Neural cell (in vitro differentiated cells): ENCODE data around the gene RALGPS1. TPM values are rescaled to one million over a fixed set of nuclear protein-coding genes. Genes with fewer than 3 reads are reported as not detected.

ENCODE experiments used
- H2AFZ ChIP-seq: fragments of 200-600, 300-800 bp; sonication (generic), shearing (Covaris generic); 2 replicates; pipeline ENCODE4 v1.6.0; 2014; ENCODE audit warnings: low read depth, mild to moderate bottlenecking, antibody characterized with exemption, low read length, moderate library complexity
- H3F3A ChIP-seq: fragments of 200-600 bp; shearing (Covaris generic); 2 replicates; pipeline ENCODE4 v1.6.1; 2016; ENCODE audit warnings: mild to moderate bottlenecking, moderate library complexity, mixed read lengths, antibody characterized with exemption, low read length; ENCODE audit not compliant: insufficient read depth, poor library complexity, severe bottlenecking
- H3K27ac ChIP-seq: fragments of 200-600, 300-800 bp; sonication (generic), shearing (Covaris generic); 2 replicates; pipeline ENCODE4 v1.5.1; 2014; ENCODE audit warnings: mild to moderate bottlenecking, low read length, moderate library complexity
- H3K27me3 ChIP-seq: fragments of 300-800, 200-600 bp; sonication (generic), shearing (Covaris generic); 2 replicates; pipeline ENCODE4 v1.6.0; 2014; ENCODE audit warnings: mild to moderate bottlenecking, low read depth, low read length, moderate library complexity; ENCODE audit not compliant: insufficient read depth
- H3K36me3 ChIP-seq: fragments of 300-800, 200-600 bp; sonication (generic), shearing (Covaris generic); 2 replicates; pipeline ENCODE4 v1.5.1; 2014; ENCODE audit warnings: mild to moderate bottlenecking, antibody characterized with exemption, low read length, moderate library complexity; ENCODE audit not compliant: insufficient read depth
- H3K4me2 ChIP-seq: fragments of 300-800, 200-600 bp; sonication (generic), shearing (Covaris generic); 2 replicates; pipeline ENCODE4 v1.6.0; 2014; ENCODE audit warnings: mild to moderate bottlenecking, low read length
- H3K4me3 ChIP-seq: fragments of 300-800, 200-600 bp; sonication (generic), shearing (Covaris generic); 2 replicates; pipeline ENCODE4 v1.5.1; 2014; ENCODE audit warnings: mild to moderate bottlenecking, low read length, moderate library complexity
- H3K79me2 ChIP-seq: fragments of 200-600 bp; shearing (Covaris generic); replicated peaks from 2 replicates; pipeline ENCODE4 v1.6.0; 2014; ENCODE audit warnings: mild to moderate bottlenecking, low read length, moderate library complexity; ENCODE audit not compliant: insufficient read depth
- H3K9ac ChIP-seq: fragments of 300-800, 200-600 bp; sonication (generic), shearing (Covaris generic); 2 replicates; pipeline ENCODE4 v1.6.1; 2016; ENCODE audit warnings: mild to moderate bottlenecking, low read length, mixed read lengths
- H3K9me2 ChIP-seq: fragments of 200-600 bp; shearing (Covaris generic); 2 replicates; pipeline ENCODE4 v1.6.1; 2016; ENCODE audit warnings: mild to moderate bottlenecking, low read length, mixed read lengths; ENCODE audit not compliant: insufficient read depth
- H3K9me3 ChIP-seq: fragments of 200-600, 300-800 bp; sonication (generic), shearing (Covaris generic); 2 replicates; pipeline ENCODE4 v1.6.1; 2016; ENCODE audit warnings: mild to moderate bottlenecking, mixed run types, low read length, moderate library complexity, mixed read lengths
- H4K20me1 ChIP-seq: fragments of 200-600 bp; shearing (Covaris generic); 2 replicates; pipeline ENCODE4 v1.6.1; 2016; ENCODE audit warnings: mild to moderate bottlenecking, mixed run types; ENCODE audit not compliant: insufficient read depth
- EP300 ChIP-seq: fragments of 450-650 bp; conservative IDR thresholded peaks from 2 replicates; pipeline ENCODE4 v1.6.1; 2014; ENCODE audit warnings: antibody characterized with exemption, mild to moderate bottlenecking, moderate library complexity; ENCODE audit not compliant: poor library complexity, severe bottlenecking
- EZH2 ChIP-seq: fragments of 200-600, 300-800 bp; shearing (Covaris generic), sonication (generic); IDR thresholded peaks from 2 replicates; pipeline ENCODE4 v1.6.1; 2014; ENCODE audit warnings: antibody characterized with exemption, low read length, borderline replicate concordance, mild to moderate bottlenecking; ENCODE audit not compliant: insufficient read depth, poor library complexity, severe bottlenecking
- MXI1 ChIP-seq: fragments of 450-650 bp; conservative IDR thresholded peaks from 2 replicates; pipeline ENCODE4 v1.6.1; 2014; ENCODE audit warnings: antibody characterized with exemption, mild to moderate bottlenecking; ENCODE audit not compliant: poor library complexity, severe bottlenecking
- POLR2AphosphoS5 ChIP-seq: IDR thresholded peaks from 2 replicates; pipeline ENCODE4 v1.6.1; 2012
- RAD21 ChIP-seq: fragments of 450-650 bp; conservative IDR thresholded peaks from 2 replicates; pipeline ENCODE4 v1.6.1; 2014; ENCODE audit warnings: antibody characterized with exemption, mild to moderate bottlenecking, moderate library complexity
- REST ChIP-seq: IDR thresholded peaks from 2 replicates; pipeline ENCODE4 v1.6.1; 2012; ENCODE audit warnings: borderline replicate concordance
- SMC3 ChIP-seq: fragments of 450-650 bp; conservative IDR thresholded peaks from 2 replicates; pipeline ENCODE4 v1.6.1; 2014; ENCODE audit warnings: antibody characterized with exemption, mild to moderate bottlenecking, moderate library complexity; ENCODE audit not compliant: poor library complexity
- TAF1 ChIP-seq: IDR thresholded peaks from 2 replicates; pipeline ENCODE4 v1.6.1; 2012; ENCODE audit warnings: low read depth
- polyA plus RNA-seq: library from polyadenylated mRNA; depleted of rRNA; stranded (reverse); fragments of >200 nt; gene quantifications from 2 replicates; pipeline ENCODE4 v1.2.3, GENCODE V29; 2014

The RALGPS1 gene
- polyA plus RNA-seq, 1 donor from 2014 or later: 37.1 TPM

GRCh38 chr9:127250896-127251391, 336.4 kb downstream of the RALGPS1 start:
- no peak overlapping the region for H3K4me3 ChIP-seq
- H4K20me1 ChIP-seq: no peaks in the 10 kb centered on the region
- H3K27ac ChIP-seq: no peak overlapping the region
- no peak overlapping the region for H3K9ac ChIP-seq
- H3K9me2 ChIP-seq: no peaks in the 10 kb centered on the region
- no peak overlapping the region for H2AFZ ChIP-seq
- H3K27me3 ChIP-seq: no peaks in the 10 kb centered on the region
- H3F3A ChIP-seq: no peaks in the 10 kb centered on the region
- no peak overlapping the region for H3K4me2 ChIP-seq
- TF ChIP-seq RAD21 (no peak), TAF1 (no peak), EZH2 (no peak), SMC3 (no peak), POLR2AphosphoS5 (no peak), MXI1 (no peak)
- no peaks in the 10 kb centered on the region for H3K79me2 ChIP-seq
- H3K36me3 ChIP-seq: no peaks in the 10 kb centered on the region
- H3K9me3 ChIP-seq: no peaks in the 10 kb centered on the region

- H3K27ac ChIP-seq: no peak overlapping the region
Observed at GRCh38 chr9:127252410-127253318, 338.1 kb downstream of the RALGPS1 start.

More at GRCh38 chr9:127252410-127253318, 338.1 kb downstream of the RALGPS1 start:
- H2AFZ ChIP-seq: no peak overlapping the region
- no peak overlapping the region for H3K9ac ChIP-seq
- H3K36me3 ChIP-seq: no peaks in the 10 kb centered on the region
- no peaks in the 10 kb centered on the region for H3K27me3 ChIP-seq
- no peaks in the 10 kb centered on the region for H3K9me2 ChIP-seq
- H3F3A ChIP-seq: no peaks in the 10 kb centered on the region
- TF ChIP-seq POLR2AphosphoS5: peak; percentile 94
- TF ChIP-seq RAD21: no peak
- no peak for TF ChIP-seq REST
- peak; percentile 96 for TF ChIP-seq EP300
- no peak overlapping the region for H3K4me3 ChIP-seq
- no peaks in the 10 kb centered on the region for H3K9me3 ChIP-seq
- H3K4me2 ChIP-seq: no peak overlapping the region
- H3K79me2 ChIP-seq: no peaks in the 10 kb centered on the region
- H4K20me1 ChIP-seq: no peaks in the 10 kb centered on the region
